Endothelial cell of hepatic sinusoid (primary cell): ENCODE results near the gene TMCO2.
"Not testable (repeated sequence)": the region's sequence is repeated elsewhere in the genome, so short reads cannot be mapped to it uniquely, and the experiment has no call there.

ENCODE experiments used
- in situ Hi-C: cut with HindIII; loops from 2 replicates; pipeline ENCODE4 v1.10.0; 2017; ENCODE audit warnings: low sequenced_read_pairs

Gene TMCO2

GRCh38 chr1:40247655-40248054, at the start of gene TMCO2:
Gene TMCO2 (plus strand): TSS chr1:40247937. CDS start chr1:40247994, 57 bp downstream.
- in situ Hi-C loops: no loop called here

- in situ Hi-C loops: no loop called here
Observed at GRCh38 chr1:40199126-40199525, 48.6 kb upstream of the TMCO2 start.

- in situ Hi-C loops: no loop called here
Observed at GRCh38 chr1:40204856-40205255, 42.9 kb upstream of the TMCO2 start.

- in situ Hi-C loops: no loop called here
Observed at GRCh38 chr1:40210511-40211204, 37.1 kb upstream of the TMCO2 start.

GRCh38 chr1:40218333-40218732, 29.4 kb upstream of the TMCO2 start:
- in situ Hi-C loops: no loop called here

GRCh38 chr1:40221471-40221905, 26.2 kb upstream of the TMCO2 start:
- in situ Hi-C loops: not testable (repeated sequence)

- in situ Hi-C loops: no loop called here
Observed at GRCh38 chr1:40221977-40222772, 25.6 kb upstream of the TMCO2 start.

GRCh38 chr1:40224040-40224439, 23.7 kb upstream of the TMCO2 start:
- in situ Hi-C loops: no loop called here

GRCh38 chr1:40226192-40226591, 21.5 kb upstream of the TMCO2 start:
- in situ Hi-C loops: no loop called here

- in situ Hi-C loops: loop anchor here (5.0 kb wide), 1 partner anchor 105 kb away; no protein-coding TSS in a partner anchor
Observed at GRCh38 chr1:40232444-40232843, 15.3 kb upstream of the TMCO2 start.

GRCh38 chr1:40239626-40240025, 8.1 kb upstream of the TMCO2 start:
- in situ Hi-C loops: loop anchor here (5.0 kb wide), 2 partner anchors 53 to 87 kb away; no protein-coding TSS in a partner anchor

- in situ Hi-C loops: loop anchor here (5.0 kb wide), 2 partner anchors 52 to 88 kb away; no protein-coding TSS in a partner anchor
Observed at GRCh38 chr1:40240390-40240789, 7.3 kb upstream of the TMCO2 start.

- in situ Hi-C loops: loop anchor here (5.0 kb wide), 2 partner anchors 51 to 89 kb away; no protein-coding TSS in a partner anchor
Observed at GRCh38 chr1:40241362-40241761, 6.4 kb upstream of the TMCO2 start.

GRCh38 chr1:40243351-40243750, 4.4 kb upstream of the TMCO2 start:
- in situ Hi-C loops: loop anchor here (5.0 kb wide), 2 partner anchors 49 to 91 kb away; no protein-coding TSS in a partner anchor

GRCh38 chr1:40244138-40244744, 3.5 kb upstream of the TMCO2 start:
- in situ Hi-C loops: loop anchor here (5.0 kb wide), 2 partner anchors 48 to 92 kb away; no protein-coding TSS in a partner anchor

- in situ Hi-C loops: no loop called here
Observed at GRCh38 chr1:40245686-40246085, 2.1 kb upstream of the TMCO2 start.

- in situ Hi-C loops: no loop called here
Observed at GRCh38 chr1:40248412-40248811, 675 bp downstream of the TMCO2 start.

GRCh38 chr1:40251456-40251855, 3.7 kb downstream of the TMCO2 start:
- in situ Hi-C loops: no loop called here

- in situ Hi-C loops: no loop called here
Observed at GRCh38 chr1:40252601-40253000, 4.9 kb downstream of the TMCO2 start.

- in situ Hi-C loops: no loop called here
Observed at GRCh38 chr1:40255231-40255630, 7.5 kb downstream of the TMCO2 start.

- in situ Hi-C loops: no loop called here
Observed at GRCh38 chr1:40256401-40257084, 8.8 kb downstream of the TMCO2 start.
